Stimulated activated CD8-positive, alpha-beta memory T cell treated with anti-CD3 and anti-CD28 coated beads, Interleukin-12 subunit alpha, Interleukin-12 subunit beta, amount 100 ng/mL, for 4 hours (primary cell): ENCODE data around the gene RBP2.

Source experiments
- DNase-seq: peaks from one replicate; pipeline ENCODE4 v3.0.0-alpha.2; 2020; ENCODE audit warnings: low read depth

RBP2 gene

GRCh38 chr3:139476348-139476747 is at the start of gene RBP2:
Gene RBP2 (minus strand): TSS chr3:139476516. CDS start chr3:139476459, 57 bp downstream.
- no peak for DNase-seq

- no peak for DNase-seq
These were observed 48.7 kb upstream of the RBP2 start for GRCh38 chr3:139524841-139525636.

GRCh38 chr3:139523718-139524117 is 47.4 kb upstream of the RBP2 start:
- no peak for DNase-seq

- no peak for DNase-seq
These were observed 46.9 kb upstream of the RBP2 start for GRCh38 chr3:139523166-139523565.

- DNase-seq: no peak
These were observed 46.1 kb upstream of the RBP2 start for GRCh38 chr3:139522421-139522820.

- no peak for DNase-seq
These were observed 45.5 kb upstream of the RBP2 start for GRCh38 chr3:139521816-139522215.

- DNase-seq: no peak
These were observed 44.8 kb upstream of the RBP2 start for GRCh38 chr3:139521144-139521543.

GRCh38 chr3:139519998-139520737 is 43.9 kb upstream of the RBP2 start:
- DNase-seq: no peak

- DNase-seq: no peak
These were observed 42.9 kb upstream of the RBP2 start for GRCh38 chr3:139518926-139519842.

GRCh38 chr3:139518306-139518705 is 42.0 kb upstream of the RBP2 start:
- DNase-seq: no peak

GRCh38 chr3:139517321-139518065 is 41.2 kb upstream of the RBP2 start:
- no peak for DNase-seq

- DNase-seq: no peak
These were observed 38.4 kb upstream of the RBP2 start for GRCh38 chr3:139514741-139515140.

- no peak for DNase-seq
These were observed 33.3 kb upstream of the RBP2 start for GRCh38 chr3:139509631-139510030.

GRCh38 chr3:139506766-139507165 is 30.4 kb upstream of the RBP2 start:
- no peak for DNase-seq

- no peak for DNase-seq
These were observed 29.6 kb upstream of the RBP2 start for GRCh38 chr3:139505829-139506386.

- DNase-seq: no peak
These were observed 23.2 kb upstream of the RBP2 start for GRCh38 chr3:139499536-139499935.

GRCh38 chr3:139493826-139494385 is 17.6 kb upstream of the RBP2 start:
- DNase-seq: no peak

GRCh38 chr3:139491966-139492365 is 15.7 kb upstream of the RBP2 start:
- no peak for DNase-seq

GRCh38 chr3:139491027-139491700 is 14.8 kb upstream of the RBP2 start:
- no peak for DNase-seq

GRCh38 chr3:139482206-139482605 is 5.9 kb upstream of the RBP2 start:
- no peak for DNase-seq
